LNCAP (cell line): ENCODE data around the gene LAMA2.

Source experiments
- CTCF ChIP-seq: fragments of 450-650 bp; IDR thresholded peaks from 2 replicates; pipeline ENCODE4 v1.5.1; 2017; ENCODE audit warnings: mild to moderate bottlenecking

Gene LAMA2

DNA sequence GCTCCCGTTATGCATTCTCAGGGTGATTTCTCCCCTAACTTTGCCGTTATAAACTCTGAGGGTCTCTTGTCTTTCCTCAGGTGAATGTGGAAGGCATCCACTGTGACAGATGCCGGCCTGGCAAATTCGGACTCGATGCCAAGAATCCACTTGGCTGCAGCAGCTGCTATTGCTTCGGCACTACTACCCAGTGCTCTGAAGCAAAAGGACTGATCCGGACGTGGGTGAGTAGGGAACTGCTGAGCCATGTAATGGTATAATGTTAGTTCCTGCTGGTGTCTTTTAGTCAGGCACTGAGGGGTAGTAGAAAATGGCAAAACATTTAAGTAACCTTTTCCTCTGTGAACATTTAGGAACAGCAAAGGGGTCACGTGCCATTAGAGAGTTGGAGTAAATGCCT lies 431.6 kb downstream of the LAMA2 start:
- no peak for TF ChIP-seq CTCF

DNA sequence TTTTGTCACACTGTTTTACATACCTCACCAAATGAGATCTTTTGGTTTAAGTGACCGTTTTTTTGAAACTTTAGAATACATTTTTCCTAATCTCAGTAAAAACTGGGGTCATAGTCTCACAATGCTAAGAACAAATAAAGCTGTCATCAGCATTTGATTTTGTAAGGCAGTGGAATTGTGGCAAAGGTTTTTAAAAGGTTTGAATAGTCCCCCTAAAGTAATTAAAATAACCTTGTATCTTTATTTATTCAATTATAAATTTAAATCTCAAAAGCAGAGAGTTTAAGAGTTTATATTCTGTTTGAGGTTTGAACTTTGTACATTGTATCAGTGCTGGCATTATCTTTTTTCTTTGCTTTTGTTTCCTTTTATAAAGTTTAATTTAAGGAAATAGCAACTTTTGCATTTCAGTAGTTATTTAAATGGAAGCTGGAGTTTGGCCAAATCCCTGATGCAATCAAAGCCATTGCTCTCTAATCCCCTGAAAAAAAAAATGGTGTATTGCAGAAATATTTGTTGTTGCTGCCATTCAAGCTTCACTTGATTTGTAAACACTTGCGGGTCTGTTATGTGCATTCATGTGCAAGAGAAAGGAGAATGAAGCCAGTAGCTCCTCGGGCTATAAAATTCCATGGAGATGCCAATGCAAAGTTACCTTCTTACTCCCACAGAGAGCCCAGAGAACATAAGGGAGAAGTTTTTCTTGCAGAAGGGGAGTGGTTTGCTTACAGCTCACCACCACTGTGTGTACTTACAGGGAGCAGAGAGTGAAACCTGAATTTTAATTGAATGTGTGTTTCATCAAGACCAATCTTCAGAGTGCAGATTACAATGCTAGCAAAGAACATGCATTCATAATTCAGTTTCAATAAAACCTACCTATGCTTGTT lies 435.2 kb downstream of the LAMA2 start:
- TF ChIP-seq CTCF: no peak

DNA sequence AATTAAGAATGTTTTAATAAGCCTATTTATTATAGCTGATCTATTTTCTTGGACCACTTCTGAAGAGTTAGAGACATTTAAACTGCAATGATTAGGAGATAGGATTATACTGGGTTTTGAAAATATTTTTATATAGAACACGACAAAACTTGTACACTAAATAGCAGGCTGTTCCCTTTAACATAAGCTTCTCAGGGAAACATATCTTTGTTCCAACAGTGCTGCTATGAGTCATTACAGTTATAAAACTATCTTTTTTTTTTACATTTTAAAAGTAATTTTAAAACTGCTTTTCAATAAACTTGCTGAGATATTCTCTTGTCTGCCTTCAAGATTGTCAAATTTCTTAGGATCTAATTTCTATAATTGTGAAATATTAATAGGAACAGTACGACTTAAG lies 438.0 kb downstream of the LAMA2 start:
- no peak for TF ChIP-seq CTCF

DNA sequence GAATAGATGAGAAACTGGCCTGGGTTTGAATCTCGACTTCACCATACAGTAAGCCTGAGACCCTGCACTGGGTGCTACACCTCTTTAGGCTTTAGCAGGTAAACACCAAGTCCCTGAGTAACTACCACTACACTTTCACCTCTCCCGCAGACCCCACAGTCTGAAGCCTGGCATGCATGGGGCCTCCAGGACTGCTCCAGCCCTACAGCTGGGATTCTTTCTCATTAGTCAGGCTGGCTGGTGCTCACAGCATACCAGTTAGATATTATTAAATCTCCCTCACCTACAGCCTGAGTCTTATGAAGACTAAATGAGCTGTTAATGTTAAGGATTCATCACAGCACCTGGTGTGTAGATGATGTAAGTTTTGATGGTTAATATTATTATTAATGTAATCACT lies 438.4 kb downstream of the LAMA2 start:
- TF ChIP-seq CTCF: no peak

DNA sequence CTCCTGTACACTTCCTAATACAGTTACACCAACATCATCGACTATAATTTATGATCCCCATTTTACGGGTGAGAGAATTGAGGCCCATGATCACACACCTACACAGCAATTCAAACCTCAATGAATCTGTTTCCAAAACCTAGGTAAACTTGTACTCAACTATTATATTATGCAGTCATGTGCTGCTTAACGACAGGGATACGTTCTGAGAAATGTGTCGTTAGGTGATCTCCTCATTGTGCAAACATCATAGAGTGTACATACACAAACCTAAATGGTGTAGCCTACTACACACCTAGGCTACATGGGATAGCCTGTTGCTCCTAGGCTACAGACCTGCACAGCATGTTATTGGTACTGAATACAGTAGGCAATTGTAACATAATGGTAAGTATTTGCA lies 441.4 kb downstream of the LAMA2 start:
- no peak for TF ChIP-seq CTCF

- no peak for TF ChIP-seq CTCF
Observed at GRCh38 chr6:129329678-129330077, 446.7 kb downstream of the LAMA2 start.

DNA sequence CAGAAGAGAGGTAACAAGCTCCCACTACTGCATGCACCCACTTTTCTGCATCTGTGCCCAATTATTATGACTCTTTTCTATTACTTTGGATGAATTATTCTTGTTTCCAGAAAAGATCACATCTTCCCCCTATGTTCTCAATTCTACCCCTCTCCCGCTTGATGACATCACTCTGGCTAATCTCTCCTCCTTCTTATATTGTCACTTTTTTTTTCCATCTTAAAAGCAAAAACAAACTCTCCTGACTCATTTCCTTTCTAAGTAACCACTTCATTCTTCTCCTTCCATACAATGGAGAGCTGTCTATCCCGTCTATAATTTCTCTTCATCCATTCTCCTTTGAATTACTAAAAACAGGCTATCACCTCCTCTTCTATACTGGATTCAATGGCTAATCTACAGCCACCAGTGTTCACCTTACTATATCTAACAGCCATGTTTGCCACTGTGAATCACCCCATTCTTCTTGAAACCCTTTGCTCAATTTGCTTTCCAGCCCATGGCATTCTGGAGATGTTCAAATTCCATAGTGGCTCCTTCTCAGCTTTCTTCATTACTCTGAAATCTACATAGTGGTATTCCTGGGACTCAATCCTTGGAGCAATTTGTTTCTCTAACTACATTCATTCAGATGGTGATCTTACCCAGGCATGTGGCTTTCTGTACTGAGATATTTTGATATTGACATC lies 448.7 kb downstream of the LAMA2 start:
- no peak for TF ChIP-seq CTCF
